Measurements from ENCODE around the gene LRRC4C.

DNA sequence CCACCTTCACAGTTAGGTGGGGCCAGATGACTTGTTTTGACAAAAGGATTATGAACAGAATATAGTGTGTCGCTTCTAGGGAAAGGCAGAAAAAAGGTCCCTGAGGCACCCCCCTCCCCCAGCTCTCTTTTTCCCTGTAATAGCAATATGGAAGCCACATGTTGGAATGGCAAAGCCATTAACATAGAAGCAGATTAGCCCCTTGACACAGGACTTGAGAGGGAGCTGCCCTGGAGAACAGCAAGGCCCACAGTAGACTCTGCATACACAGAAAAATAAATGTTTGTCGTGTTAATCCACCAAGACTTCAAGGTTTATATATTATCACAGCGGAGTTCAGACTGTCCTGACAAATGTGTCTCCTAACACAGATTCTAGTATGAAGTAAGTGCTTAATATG, 1222.9 kb downstream of the LRRC4C start:
- no peak for TF ChIP-seq EP300 (IDR thresholded peaks at IDR 0.05; ENCODE audit: borderline replicate concordance)
- no peak for TF ChIP-seq CEBPB (IDR thresholded peaks at IDR 0.05)
- TF ChIP-seq, protein P1, sequence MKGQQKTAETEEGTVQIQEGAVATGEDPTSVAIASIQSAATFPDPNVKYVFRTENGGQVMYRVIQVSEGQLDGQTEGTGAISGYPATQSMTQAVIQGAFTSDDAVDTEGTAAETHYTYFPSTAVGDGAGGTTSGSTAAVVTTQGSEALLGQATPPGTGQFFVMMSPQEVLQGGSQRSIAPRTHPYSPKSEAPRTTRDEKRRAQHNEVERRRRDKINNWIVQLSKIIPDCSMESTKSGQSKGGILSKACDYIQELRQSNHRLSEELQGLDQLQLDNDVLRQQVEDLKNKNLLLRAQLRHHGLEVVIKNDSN (IDR thresholded peaks at IDR 0.05): no peak
- TF ChIP-seq CREB1 (IDR thresholded peaks at IDR 0.05; ENCODE audit: low read depth): no peak
- no peak for TF ChIP-seq FOXM1 (IDR thresholded peaks at IDR 0.05; ENCODE audit: borderline replicate concordance, low read depth)
- TF ChIP-seq MAX (IDR thresholded peaks at IDR 0.05): no peak
